Epithelial cell of proximal tubule (primary cell): ENCODE results near the gene CARNS1. TPM values are rescaled to one million over a fixed set of nuclear protein-coding genes. Genes with fewer than 3 reads are reported as not detected.

Experiments
- DNase-seq: peaks from one replicate; pipeline ENCODE4 v3.0.0-alpha.2; 2011; ENCODE audit warnings: low read depth
- H3K4me3 ChIP-seq: 2 replicates; pipeline ENCODE4 v1.5.1; 2011; ENCODE audit warnings: low read depth, mild to moderate bottlenecking, low read length
- CTCF ChIP-seq: conservative IDR thresholded peaks from 2 replicates; pipeline ENCODE4 v1.5.1; 2012; ENCODE audit warnings: low read depth, mild to moderate bottlenecking, low read length
- total RNA-seq: library from RNA; depleted of rRNA; stranded (reverse); fragments of >200 nt; gene quantifications from 2 replicates; pipeline ENCODE4 v1.2.3, GENCODE V29; 2015

The CARNS1 gene
- total RNA-seq, 1 donor from 2014 or later = 0.23 TPM

- no peak for DNase-seq
- H3K4me3 ChIP-seq = no peak within 1 kb of the TSS
- TF ChIP-seq CTCF = no peak
Measured at GRCh38 chr11:67452141-67452952, 36.9 kb downstream of the CARNS1 start, which contains the start of gene GPR152. GPR152 (minus strand) TSS chr11:67452729; CDS start chr11:67452724, 5 bp downstream.

DNA sequence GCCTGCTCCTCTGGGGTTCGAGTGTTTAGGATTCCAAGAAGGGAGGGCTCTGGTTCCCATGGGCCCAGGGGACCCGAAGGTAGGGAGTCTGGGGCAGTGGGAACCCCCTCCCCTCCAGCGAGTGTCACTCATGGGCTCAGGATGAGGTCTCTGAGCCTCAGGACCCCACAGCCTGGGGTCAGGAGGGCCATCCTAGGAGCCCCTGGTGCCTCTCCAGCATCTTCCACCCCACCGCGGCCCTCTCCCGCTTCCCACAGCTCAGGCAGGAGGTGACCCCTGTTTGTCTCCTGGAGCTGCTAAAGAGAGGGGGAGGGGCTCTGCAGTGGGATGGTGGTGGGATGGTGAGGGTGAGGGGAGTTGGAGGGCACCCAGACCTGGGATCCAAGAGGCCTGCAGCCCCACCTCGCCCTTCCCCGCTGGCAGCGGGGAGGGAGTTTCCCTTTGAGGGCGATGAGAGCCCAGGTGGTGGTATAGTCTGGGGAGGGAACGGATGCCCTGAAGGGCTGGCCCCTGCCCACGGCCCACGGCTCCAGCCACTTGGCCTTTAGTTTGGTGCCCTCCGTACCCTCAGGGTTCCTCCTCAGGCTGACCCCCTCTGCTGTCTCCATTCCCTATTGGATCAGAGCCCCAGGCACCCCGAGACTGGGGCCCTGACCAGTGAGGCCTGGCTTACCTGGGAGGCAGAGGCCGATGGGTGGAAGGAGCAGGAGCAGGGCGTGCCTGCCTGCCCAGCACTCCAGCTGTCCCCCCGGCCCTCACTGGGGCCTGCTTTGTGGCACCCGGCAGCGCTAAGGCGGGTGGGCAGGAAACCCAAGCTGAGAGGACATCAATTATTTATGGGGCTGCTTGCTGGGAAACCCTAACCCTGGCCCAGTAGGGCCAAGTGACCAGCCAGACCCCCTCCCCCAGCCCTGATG, 38.6 kb downstream of the CARNS1 start:
- no peak for DNase-seq
- H3K4me3 ChIP-seq = no peak overlapping the region
- no peak for TF ChIP-seq CTCF

- TF ChIP-seq CTCF = no peak
Measured at GRCh38 chr11:67455054-67455453, 39.6 kb downstream of the CARNS1 start, which contains the start of gene CABP4. CABP4 (plus strand) TSS chr11:67455354; CDS start chr11:67455424, 70 bp downstream.

DNA sequence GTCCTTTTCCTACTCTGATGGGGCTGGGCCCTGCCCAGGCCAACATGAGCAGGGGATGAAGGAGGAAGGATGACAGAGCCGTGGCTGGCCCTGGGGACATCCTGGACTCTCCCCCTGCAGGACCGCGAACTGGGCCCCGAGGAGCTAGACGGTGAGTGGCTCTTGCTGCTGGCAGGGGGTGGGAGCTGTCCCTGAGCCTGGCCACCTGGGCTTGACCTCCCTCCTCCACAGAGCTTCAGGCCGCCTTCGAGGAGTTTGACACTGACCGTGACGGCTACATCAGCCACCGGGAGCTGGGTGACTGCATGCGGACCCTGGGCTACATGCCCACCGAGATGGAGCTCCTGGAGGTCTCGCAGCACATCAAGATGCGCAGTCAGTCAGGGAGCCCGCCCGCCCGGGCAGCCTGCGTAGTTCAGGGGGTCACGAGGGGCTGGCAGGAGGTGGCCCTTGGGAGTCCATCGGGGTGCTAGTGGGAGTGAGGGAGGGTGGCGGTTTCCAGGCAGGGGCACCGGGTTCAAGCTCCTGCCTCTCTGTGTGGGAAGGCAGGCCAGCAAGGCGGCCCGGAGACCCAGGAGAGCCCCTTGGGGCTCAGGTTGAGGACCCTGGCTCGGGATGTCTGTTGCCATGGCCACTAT, 40.7 kb downstream of the CARNS1 start:
- TF ChIP-seq CTCF = no peak
- no peak for DNase-seq
- no peak overlapping the region for H3K4me3 ChIP-seq

More at GRCh38 chr11:67455054-67455453, 39.6 kb downstream of the CARNS1 start, which contains the start of gene CABP4:
- H3K4me3 ChIP-seq = no peak within 1 kb of the TSS
- no peak for DNase-seq

- TF ChIP-seq CTCF = no peak
- H3K4me3 ChIP-seq = no peak overlapping the region
- DNase-seq = no peak
Measured at GRCh38 chr11:67457453-67457852, 42.0 kb downstream of the CARNS1 start.

GRCh38 chr11:67458266-67458665, 42.8 kb downstream of the CARNS1 start:
- no peak overlapping the region for H3K4me3 ChIP-seq
- TF ChIP-seq CTCF = no peak
- no peak for DNase-seq
